Mesenteric fat pad (tissue), 1 donor: ENCODE results near the gene CFAP74. TPM values are rescaled to one million over a fixed set of nuclear protein-coding genes. Genes with fewer than 3 reads are reported as not detected.

Experiments
- DNase-seq: peaks from one replicate; pipeline ENCODE4 v3.0.0-alpha.2; 2020; ENCODE audit warnings: low spot score
- total RNA-seq: library from RNA; stranded (reverse); fragmentation: NEBNext Ultra II Directional; extraction: Animal tissue kit (Norgen Biotek cat#: 25700); gene quantifications from one replicate; pipeline ENCODE4 v1.2.1, GENCODE V29; 2021
- donor health status: DM: yes; HTN: yes; CAD: no.

Gene CFAP74
- total RNA-seq, 1 donor from 2014 or later: not detected

DNA sequence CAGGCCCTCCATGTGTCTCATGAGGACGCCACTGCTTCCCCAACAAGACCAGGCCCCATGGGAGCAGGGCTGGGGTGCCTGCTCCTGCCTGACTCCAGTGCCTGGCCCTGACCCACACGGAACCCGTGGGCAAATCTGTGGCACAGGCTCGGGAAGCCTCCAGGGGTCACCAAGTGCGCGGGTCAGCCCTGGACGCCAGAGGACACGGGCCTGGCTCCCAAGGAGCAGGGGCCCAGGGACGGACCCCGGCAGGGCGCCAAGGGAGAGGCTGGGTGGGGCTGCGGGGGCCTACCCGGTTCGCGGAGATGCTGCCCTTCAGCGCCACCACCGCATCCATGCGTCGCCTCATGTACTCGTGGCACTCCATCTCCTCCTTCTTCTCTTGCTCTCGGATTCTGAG, 31.9 kb downstream of the CFAP74 start:
- DNase-seq: no peak

DNA sequence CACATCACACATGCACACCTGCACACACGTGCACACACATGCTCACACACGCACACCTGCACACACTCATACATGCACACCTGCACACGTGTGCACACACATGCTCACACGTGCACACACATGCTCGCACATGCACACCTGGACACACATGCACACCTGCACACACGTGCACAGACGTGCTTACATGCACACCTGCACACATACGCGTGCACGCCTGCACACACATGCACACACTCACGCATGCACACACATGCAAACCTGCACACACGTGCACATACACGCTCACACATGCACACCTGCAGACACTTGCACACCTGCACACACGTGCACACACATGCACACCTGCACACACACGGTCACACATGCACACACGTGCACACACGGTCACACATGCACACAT, 32.6 kb downstream of the CFAP74 start:
- DNase-seq: no peak

DNA sequence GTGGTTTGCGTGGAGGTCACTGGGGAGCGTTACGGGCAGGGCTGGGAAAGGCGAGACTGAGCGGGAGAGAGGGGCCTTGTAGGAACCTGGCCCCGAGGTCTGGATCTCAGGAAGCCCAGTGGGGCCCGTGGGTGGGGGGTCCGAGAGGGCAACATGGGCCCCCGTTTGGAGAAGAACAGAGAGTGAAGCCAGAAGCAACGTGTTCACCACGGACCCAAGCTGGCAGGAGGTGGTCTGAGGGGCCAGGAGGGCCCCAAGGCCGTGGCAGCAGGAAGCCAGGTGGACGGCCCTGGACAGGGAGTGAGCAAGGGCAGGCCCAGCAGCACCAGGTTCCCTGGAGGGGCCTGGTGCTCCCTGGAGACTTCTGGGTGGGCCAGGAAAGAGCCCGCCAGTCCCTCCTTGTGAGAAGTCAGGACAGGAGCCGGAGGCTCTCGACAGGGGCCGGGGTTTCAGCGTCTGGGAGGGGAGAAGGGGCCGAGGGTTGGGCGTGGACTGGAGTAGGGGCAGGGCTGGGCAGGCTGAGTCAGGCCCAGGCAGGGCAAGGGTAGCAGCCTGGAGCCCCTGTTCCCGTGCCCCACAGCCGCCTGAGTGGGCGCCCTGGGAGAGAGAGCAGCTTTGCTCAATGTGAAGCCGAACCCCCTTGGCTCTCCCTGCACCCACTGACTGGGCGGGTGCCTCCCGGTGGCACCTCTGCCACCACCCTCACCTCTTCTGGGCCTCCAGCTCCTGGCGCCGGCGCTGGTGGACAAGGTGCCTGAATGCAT, 33.5 kb downstream of the CFAP74 start:
- no peak for DNase-seq

DNA sequence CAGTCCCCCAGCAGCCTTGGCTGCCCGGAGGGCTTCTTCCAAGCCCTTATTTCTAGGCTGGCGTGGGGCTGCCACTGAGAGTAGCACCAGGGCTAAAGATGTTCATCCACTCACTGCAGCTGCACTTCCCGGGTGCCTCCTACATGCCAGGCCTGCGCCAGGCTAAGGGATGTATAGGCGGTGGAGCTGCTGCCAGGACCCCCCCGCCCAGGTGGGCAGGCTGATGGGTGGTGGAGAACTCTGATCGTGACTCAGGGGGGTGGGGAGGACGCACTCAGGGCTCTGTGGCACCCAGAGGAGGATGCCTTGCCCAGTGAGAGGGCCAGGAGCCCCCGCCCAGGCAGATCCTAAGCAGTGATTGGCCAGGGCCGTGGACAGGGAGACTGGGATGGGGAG, 34.1 kb downstream of the CFAP74 start:
- DNase-seq: no peak

DNA sequence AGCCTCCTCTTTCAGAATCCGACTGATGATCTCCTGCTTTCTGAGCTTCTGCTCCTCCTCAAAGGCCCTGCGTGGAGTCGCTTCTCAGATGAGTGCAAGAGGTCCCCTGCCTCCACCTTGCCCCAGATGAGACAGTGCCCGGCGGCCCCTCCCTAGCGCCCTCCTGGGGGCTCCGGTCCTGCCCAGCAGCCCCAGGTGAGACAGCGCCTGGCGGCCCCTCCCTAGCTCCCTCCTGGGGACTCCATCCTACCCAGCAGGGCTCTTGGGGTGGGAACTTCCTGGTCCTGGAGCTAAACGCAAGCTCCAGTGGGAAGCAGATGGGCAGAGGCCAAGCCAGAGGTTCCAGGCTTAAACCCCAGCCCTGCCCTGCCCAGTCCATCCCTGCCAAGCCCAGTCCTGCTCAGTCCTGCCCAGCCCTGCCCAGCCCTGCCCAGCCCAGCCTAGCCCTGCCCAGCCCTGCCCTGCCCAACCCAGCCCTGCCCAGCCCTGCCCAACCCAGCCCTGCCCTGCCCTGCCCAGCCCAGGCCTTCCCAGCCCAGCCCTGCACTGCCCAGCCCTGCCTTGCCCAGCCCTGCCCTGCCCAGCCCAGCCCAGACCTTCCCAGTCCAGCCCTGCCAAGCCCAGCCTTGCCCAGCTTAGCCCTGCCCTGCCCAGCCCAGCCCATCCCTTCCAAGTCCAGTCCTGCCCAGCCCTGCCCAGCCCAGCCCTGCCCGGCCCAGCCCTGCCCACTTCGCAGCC, 34.6 kb downstream of the CFAP74 start:
- DNase-seq: no peak

DNA sequence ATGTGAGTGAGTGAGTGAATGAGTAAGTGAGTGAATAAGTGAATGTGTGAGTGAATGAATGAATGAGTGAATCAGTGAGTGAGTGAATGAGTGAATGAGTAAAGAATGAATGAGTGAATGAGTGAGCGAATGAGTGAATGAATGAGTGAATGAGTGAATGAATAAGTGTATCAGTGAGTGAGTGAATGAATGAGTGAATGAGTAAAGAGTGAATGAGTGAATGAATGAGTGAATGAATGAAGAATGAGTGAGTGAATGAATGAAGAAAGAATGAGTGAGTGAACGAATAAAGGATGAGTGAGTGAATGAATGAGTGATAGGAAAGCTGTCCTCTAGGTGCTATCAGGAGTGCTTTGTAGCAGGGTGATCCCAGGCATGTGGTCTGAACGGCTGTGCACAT, 35.7 kb downstream of the CFAP74 start:
- no peak for DNase-seq

DNA sequence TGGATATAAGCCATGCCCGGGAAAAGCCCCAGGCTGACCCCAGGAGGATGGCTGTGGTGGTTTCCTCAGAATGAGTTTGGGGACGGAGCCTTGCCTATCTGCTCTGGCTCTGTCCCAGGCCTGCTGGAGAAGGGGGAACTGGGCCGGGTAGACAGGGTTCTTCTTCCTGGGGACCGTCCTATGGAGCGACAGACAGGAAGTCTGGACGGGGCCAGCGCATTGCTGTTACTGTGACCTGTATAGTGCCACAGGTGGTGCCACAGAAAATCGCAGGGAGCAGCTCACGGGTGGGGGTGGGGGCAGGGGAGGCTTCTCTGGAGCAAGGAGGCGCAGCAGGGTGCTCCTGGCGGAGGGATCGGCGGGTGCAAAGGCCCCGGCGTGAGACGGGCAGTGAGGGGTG, 36.4 kb downstream of the CFAP74 start:
- no peak for DNase-seq

DNA sequence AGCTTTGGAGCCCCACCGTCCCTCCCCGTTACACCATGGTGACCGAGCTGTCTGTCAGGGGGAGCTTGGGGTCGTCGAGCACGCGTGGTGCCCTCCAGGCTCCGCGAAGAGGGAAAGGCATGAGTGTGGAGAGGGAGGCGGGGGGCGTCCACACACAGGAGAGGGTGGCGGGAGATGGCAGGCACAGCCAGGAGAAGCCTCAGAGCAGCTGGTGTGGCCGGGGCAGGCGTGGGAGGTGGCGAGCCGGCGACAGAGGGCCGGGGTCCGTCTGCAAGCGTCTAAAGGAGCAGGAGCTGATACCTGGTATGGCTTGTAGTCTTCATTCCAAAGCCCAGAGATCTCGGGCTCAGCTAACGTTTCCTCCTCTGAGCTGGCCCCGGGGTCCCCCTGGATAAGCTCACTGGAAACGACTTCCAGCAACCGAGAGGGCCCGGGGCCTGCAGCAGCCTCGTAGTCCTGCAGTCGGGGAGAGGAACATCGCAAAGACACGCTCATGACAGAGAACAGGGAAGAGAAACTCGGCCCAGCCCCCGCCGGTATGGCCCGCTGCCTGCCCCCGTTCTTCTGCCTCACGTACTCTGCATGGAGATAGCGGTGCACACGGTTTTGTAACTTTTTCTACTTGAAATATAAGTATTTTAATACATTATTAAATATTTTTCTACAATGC, 37.4 kb downstream of the CFAP74 start:
- DNase-seq: no peak

DNA sequence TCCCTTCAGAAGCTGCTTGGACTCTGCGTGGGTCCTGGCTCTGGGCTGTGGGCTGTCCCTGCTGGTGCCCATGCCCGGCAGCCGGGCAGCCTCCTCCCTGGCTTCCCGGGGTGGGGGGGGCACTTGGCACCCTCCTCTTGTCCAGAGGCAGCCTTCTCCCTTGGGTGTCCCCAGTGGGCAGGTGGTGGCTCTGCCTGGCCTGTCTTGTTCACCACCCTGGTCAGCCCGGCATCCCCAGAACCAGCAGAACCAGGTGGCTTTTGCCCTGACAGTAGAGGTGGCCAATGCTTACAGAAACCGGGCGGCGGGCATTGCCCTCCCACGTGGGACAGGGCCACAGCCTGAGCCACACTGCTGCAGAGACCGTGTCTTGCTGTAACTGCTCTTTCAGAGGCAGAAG, 38.0 kb downstream of the CFAP74 start:
- no peak for DNase-seq

DNA sequence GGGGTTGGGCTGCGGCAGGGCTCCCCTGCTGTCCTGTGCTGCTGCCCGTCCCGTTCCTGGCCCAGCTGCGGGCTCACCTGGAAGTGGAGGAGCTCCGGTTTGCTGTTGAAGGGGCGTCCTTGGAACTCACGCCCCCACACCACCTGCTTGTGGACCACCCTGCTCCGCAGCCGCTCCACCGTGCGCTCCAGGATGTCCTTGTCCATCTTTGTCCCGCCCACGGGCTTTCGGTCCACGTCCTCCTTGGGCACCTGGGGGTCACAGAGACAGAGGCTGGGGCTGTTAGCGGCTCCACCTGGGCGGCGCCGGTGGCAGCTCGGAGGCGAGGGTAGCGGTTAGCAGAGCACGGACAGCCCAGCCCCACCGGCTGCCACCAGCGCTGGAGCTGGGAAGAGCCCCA, 38.8 kb downstream of the CFAP74 start:
- DNase-seq: no peak

DNA sequence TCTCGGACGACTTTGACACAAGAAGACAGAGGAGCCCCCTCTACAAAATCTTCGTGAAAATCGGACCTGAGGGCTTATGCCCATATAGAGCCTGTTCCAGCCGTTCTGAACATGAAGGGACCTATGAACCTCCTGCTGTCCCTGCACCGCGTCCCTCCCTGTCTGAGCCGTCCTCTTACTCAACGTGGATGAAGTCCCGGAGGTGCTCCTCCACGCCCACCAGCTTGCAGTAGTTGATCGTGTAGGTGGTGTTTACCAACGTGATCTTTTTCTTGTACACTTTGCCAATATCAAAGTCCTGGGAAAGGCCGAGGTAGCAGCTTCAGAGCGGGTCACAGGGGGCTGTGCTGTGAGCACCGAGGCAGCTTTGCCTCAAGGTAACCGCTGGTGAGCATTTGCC, 40.0 kb downstream of the CFAP74 start:
- no peak for DNase-seq

DNA sequence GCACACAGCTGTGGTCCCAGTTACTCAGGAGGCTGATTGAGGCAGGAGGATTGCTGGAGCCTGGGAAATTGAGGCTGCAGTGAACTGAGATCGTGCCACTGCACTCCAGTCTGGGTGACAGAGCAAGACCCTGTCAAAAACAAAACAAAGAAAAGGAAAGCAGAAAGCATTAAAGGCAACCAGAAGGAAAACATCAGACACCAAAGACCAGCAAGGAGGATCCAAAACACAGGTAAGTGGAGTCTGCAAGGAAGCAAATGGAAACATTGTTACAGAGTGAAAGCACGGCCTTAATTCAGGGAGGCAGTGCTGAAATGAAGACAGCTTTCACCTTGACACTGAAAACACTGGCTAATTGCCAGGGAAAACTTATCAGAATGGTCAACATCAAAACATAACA, 40.8 kb downstream of the CFAP74 start:
- no peak for DNase-seq

DNA sequence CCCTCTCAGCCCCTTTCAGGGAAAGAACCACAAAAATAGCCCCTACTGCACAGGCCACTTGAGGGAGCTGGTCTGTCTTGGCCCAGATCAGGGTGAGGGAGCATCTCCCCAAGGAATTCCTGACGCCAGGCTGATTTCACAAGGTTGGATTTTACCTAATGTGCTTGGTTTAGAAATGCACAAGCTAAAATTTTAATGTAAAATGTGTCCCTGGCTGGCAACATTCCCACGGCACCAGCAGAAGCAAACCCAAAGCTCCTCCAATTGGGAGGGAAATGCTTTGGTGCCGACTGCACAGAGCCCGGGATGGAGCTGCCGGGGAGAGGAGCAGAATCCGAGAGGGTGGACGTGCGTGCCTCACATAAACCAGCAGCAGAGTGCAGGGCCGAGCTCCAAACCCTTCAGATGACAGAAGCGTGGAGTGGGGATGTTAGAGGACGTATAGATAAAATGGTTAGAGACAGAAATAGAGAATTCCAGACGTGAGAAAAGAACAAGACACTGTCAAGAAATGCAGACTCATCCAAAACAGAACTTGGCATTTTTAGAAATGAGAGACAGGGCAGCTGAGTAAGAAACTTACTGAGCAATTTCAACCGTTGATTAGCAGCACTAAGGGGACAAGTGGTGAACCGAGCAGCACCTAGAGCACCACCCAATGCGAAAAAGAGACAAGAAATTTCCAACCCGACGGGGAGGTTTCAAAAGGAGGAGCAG, 42.9 kb downstream of the CFAP74 start:
- DNase-seq: no peak

DNA sequence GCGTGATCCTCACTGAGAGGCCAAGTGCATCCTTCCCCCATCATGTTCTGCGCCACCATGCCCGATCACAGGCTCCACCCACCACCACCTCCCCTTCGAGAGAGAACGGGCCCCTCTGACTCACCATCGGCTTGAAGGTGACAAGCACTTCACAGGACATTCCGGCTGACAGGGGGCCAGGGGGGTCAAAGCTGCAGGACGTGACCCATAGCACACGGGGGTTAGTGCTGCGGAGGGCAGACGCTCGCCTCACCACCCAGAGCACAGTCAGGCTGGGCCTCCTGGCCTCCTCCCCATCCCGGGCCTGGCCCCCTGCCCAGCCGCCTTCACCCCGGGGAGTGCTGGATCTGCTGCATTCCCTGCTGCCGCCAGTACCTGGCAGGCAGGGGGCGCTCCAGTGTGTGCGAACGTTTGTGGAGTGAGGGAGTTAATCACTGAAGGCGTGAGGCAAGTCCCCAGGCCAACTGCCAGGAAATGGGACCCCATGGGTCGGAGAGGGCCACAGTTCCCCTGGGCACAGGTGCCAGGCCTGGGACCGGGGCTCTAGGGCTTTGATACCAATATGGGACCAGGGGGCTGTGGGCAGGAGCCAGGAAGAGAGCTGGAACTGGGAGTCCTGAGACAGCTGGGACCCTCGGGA, 43.6 kb downstream of the CFAP74 start:
- DNase-seq: no peak

DNA sequence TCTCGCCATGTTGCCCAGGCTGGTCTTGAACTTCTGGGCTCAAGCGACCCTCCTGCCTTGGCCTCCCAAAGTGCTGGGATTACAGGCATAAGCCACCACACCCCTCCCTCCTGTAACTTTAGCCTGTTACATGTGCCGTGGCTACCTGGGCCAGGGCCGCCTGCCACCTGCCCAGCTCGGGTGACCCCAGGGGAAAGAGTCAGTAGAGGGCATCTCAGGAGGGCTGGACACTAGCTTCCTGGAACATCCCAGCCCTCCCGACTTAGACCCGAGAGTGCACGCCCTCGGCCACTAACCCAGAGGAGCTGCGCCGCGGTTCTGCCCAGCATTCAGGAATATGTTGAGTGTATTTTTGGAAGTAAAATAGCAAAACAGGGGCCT, 44.1 kb downstream of the CFAP74 start:
- no peak for DNase-seq

DNA sequence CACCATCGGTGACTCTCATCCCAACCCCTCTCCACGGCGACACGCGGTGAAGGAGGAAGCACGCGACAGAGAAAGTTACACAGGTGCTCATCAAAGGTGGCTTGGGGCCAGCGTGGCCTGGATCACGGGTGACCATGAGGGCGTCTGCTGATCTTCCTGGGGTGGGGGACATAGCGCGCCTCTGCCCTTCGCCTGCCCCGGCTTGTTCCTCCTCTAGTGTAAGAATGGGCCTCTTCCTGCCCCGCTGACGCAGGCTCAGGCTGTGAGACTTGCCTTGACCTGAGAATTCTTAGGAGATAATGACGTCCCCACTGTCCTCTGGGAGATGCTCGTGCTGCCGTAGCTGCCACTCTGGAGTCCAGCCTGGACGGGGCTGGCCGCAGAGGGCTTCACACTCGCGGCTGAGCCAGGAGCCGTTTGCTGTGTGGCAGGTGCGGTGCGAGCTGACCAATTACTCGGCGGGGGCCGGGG, 45.5 kb downstream of the CFAP74 start:
- DNase-seq: no peak

DNA sequence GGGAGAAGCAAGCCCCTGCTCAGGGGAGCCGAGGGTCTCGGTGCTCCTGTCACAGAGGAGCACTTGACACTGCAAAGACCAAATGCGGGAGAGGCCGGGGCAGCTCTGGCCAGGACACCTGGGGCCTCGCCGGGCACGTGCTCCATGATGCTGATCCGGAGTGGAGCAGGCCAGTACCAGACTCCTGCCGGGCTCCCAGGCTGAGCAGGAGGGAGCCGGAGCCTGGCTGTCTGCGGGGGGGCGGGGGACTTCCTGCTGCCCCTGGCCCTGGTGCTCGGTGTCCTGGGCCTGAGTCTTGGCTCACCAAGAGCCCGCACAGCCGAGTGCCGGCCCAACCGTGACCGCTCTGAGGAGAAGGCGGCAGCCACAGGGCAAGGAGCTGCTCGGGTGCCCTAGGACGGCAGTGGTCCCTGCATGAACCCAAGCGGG, 46.0 kb downstream of the CFAP74 start:
- no peak for DNase-seq

DNA sequence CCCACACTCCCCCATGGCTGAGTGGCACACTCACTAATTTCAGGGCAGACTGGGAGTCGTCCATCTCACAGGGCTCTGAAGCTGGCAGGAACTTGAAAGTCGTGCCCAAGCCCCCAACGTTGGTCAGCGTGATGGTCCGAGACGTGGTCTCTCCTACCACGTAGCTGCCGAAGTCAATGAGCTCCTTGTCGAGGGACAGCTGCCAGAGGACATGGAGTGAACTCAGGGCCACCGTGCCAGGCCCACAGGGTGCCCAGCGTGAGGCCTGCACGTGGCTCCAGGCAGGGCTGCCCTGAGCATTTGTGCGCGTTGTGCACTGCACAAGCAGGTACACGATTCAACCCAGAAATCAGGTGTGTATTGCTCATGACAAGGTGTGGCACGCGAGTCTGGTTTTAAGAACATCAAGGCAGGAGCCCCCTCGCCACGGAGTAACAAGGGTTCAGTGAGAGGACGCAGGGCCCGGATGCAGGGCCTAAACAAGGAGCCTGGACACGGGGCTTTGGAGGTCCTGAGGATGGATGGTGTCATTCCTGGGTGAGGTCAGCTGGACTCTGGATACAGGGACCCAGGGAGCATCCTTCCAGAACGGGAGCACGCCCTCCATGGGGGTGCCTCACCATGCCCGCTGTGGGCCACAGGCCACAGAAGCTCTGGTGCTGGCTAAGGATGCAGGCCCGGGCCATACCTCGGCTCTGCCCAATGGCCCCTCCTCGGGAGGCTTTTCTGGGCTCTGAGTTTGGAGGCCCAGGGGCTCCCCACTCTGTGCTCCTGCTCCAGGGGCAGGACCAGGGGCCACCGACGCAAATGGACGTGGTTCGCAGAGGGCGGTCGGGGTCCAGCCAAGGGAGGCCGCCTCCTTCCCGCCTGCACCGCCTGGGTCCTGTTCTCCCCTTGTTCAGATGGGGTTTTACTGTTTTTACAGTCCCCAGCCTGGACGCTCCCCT, 46.7 kb downstream of the CFAP74 start:
- no peak for DNase-seq

DNA sequence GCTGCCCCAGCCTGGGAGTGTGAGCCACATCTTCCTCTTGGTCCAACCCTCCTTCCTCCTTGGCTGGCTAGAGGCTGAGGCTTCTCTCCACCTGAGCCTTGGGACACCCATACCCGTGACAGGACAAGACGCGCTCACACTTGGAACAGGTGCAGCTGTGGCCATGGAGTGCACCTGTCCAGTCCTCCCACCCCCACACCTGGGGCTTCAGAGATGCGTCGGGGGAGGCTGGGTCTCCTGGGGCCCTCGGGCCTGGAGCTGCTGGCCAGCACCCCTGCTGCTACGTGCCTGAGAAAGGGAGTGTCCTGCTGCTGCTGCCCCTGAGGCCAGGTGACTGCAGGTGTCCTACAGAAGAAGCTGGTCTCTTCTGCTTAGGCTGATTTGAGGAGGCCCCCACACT, 47.5 kb downstream of the CFAP74 start:
- no peak for DNase-seq

DNA sequence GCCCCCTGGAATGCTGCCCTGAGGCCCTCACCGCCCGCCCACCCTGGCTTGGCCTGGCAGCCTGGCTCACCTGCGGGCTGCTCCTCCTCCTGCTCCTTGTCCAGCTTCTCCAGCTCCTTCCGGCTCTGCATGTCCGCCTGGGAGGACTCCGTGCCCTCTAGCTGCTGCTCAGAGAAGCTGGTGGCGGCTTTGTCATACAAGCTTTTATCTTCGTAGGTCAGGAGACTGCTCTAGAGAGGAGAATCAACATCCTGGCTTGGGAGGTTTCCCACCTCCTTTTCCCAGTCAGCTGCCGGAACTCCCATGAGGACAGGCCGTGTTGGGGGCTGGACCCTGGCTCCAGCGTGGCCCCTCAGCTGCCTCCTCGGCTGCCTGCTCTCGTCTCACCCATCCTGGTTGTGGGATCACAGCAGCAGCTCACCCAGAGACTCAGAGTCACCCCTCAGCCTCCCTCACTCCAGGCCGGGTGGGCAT, 47.9 kb downstream of the CFAP74 start:
- DNase-seq: no peak
